GM23248 (cell line): ENCODE results near the gene CRTC3. TPM values are rescaled to one million over a fixed set of nuclear protein-coding genes. Genes with fewer than 3 reads are reported as not detected.

Experiments used
- DNase-seq: peaks from one replicate; pipeline ENCODE4 v3.0.0-alpha.2; 2015
- H2AFZ ChIP-seq: fragments of 200-600 bp; sonication (generic); 2 replicates; pipeline ENCODE4 v1.6.1; 2016; ENCODE audit warnings: antibody characterized with exemption
- H3F3A ChIP-seq: fragments of 200-600 bp; sonication (generic); 2 replicates; pipeline ENCODE4 v1.6.1; 2016; ENCODE audit warnings: mild to moderate bottlenecking, antibody characterized with exemption, mixed run types; ENCODE audit not compliant: insufficient read depth
- H3K27ac ChIP-seq: fragments of 200-600 bp; sonication (generic); 2 replicates; pipeline ENCODE4 v1.5.1; 2016; ENCODE audit warnings: mild to moderate bottlenecking
- H3K27me3 ChIP-seq: fragments of 200-600 bp; sonication (generic); replicated peaks from 2 replicates; pipeline ENCODE4 v1.6.1; 2016; ENCODE audit warnings: mild to moderate bottlenecking; ENCODE audit not compliant: insufficient read depth
- H3K36me3 ChIP-seq: fragments of 200-600 bp; sonication (generic); 2 replicates; pipeline ENCODE4 v1.6.1; 2016; ENCODE audit warnings: low read depth, mild to moderate bottlenecking
- H3K4me1 ChIP-seq: fragments of 200-600 bp; sonication (generic); 2 replicates; pipeline ENCODE4 v1.6.1; 2016; ENCODE audit warnings: mild to moderate bottlenecking; ENCODE audit not compliant: insufficient read depth
- H3K4me2 ChIP-seq: fragments of 200-600 bp; sonication (generic); one replicate; pipeline ENCODE4 v1.6.1; 2016; ENCODE audit warnings: mild to moderate bottlenecking; ENCODE audit not compliant: unreplicated experiment
- H3K4me3 ChIP-seq: fragments of 200-600 bp; sonication (generic); 2 replicates; pipeline ENCODE4 v1.5.1; 2016; ENCODE audit warnings: mild to moderate bottlenecking
- H3K79me2 ChIP-seq: fragments of 200-600 bp; sonication (generic); 2 replicates; pipeline ENCODE4 v1.6.1; 2016; ENCODE audit warnings: mild to moderate bottlenecking; ENCODE audit not compliant: insufficient read depth
- H3K9ac ChIP-seq: fragments of 200-600 bp; sonication (generic); 2 replicates; pipeline ENCODE4 v1.6.1; 2016; ENCODE audit warnings: mild to moderate bottlenecking
- H3K9me2 ChIP-seq: fragments of 200-600 bp; sonication (generic); 2 replicates; pipeline ENCODE4 v1.6.1; 2016; ENCODE audit warnings: mixed run types, mild to moderate bottlenecking, moderate library complexity; ENCODE audit not compliant: insufficient read depth
- H3K9me3 ChIP-seq: fragments of 200-600 bp; sonication (generic); one replicate; pipeline ENCODE4 v1.6.1; 2017; ENCODE audit warnings: low read depth
- H4K20me1 ChIP-seq: fragments of 200-600 bp; sonication (generic); 2 replicates; pipeline ENCODE4 v1.6.0; 2016; ENCODE audit not compliant: insufficient read depth
- EZH2 ChIP-seq: fragments of 200-600 bp; sonication (generic); IDR thresholded peaks from 2 replicates; pipeline ENCODE4 v1.6.1; 2018; ENCODE audit warnings: antibody characterized with exemption, mild to moderate bottlenecking; ENCODE audit not compliant: insufficient read depth, poor library complexity, severe bottlenecking
- EZH2phosphoT487 ChIP-seq: fragments of 200-600 bp; sonication (generic); IDR thresholded peaks from 2 replicates; pipeline ENCODE4 v1.6.1; 2018; ENCODE audit warnings: antibody characterized with exemption, moderate library complexity, mild to moderate bottlenecking, low read depth; ENCODE audit not compliant: insufficient read depth
- WGBS, 2 experiments: methylation state at CpG; one replicate each; pipeline ENCODE4 v1.1.6; 2015 to 2017; ENCODE audit warnings: low lambda C conversion rate in 2 of 2, low coverage in 1 of 2; ENCODE audit errors: missing lambda C conversion rate in 2 of 2; 5-methylcytosine and 5-hydroxymethylcytosine counted together
- in situ Hi-C: fragments of 300-500 bp; cut with MboI; formaldehyde crosslinking; loops from 2 replicates; pipeline ENCODE4 v1.15.0; 2020
- polyA plus RNA-seq: library from polyadenylated mRNA; unstranded; fragments of >200 nt; fragmentation: Nextera tagmentation; extraction: Ambion mirVana; gene quantifications from 2 replicates; pipeline ENCODE4 v1.2.1, GENCODE V29; 2016
- total RNA-seq: library from RNA; depleted of rRNA; stranded (reverse); fragments of >200 nt; shearing (Covaris generic); gene quantifications from 2 replicates; pipeline ENCODE4 v1.2.3, GENCODE V29; 2014

Gene CRTC3
- total and polyA plus RNA-seq, 2 experiments from 2014 or later = 18.1 to 18.6 TPM

- H4K20me1 ChIP-seq = peaks cover 2% of the 10 kb centered on the region; the same call in 1 of the 2 replicates
Measured at GRCh38 chr15:90531147-90531546, 1.4 kb downstream of the CRTC3 start.

GRCh38 chr15:90535254-90535653 lies 5.5 kb downstream of the CRTC3 start:
- Histone ChIP-seq H3K27ac (no peak overlapping the region), H3K4me3 (no peak overlapping the region), H4K20me1 (peaks cover 7% of the 10 kb centered on the region; the same call in 1 of the 2 replicates), H3K27me3 (no peaks in the 10 kb centered on the region), H3K9me3 (no peaks in the 10 kb centered on the region), H3K4me1 (peaks cover 21% of the 10 kb centered on the region), H3K79me2 (peaks cover 100% of the 10 kb centered on the region), H3K36me3 (no peaks in the 10 kb centered on the region), H3K9me2 (no peaks in the 10 kb centered on the region), H3F3A (no peaks in the 10 kb centered on the region), H2AFZ (no peak overlapping the region), H3K4me2 (no peak overlapping the region), H3K9ac (no peak overlapping the region)
- in situ Hi-C loops = no loop called here
- no peak for DNase-seq
- 76 to 81% methylated on average over 5 of the region's 5 CpGs for WGBS, 2 experiments
- no peak for TF ChIP-seq EZH2phosphoT487
- no peak for TF ChIP-seq EZH2

More at GRCh38 chr15:90531147-90531546, 1.4 kb downstream of the CRTC3 start:
- Histone ChIP-seq H3K9me3 (no peaks in the 10 kb centered on the region), H3K9ac (peak overlapping the region; percentile 92), H3K36me3 (no peaks in the 10 kb centered on the region), H3K4me3 (peak overlapping the region; percentile 99), H3K27me3 (no peaks in the 10 kb centered on the region), H3F3A (no peaks in the 10 kb centered on the region), H3K79me2 (peaks cover 60% of the 10 kb centered on the region), H3K9me2 (no peaks in the 10 kb centered on the region), H3K4me2 (peak overlapping the region; percentile 89), H3K4me1 (peaks cover 13% of the 10 kb centered on the region), H2AFZ (no peak overlapping the region), H3K27ac (no peak overlapping the region)
- in situ Hi-C loops = no loop called here
- no peak for TF ChIP-seq EZH2
- no peak for TF ChIP-seq EZH2phosphoT487
- WGBS, 2 experiments = 4% methylated on average over 4 of the region's 4 CpGs
- DNase-seq = peak; percentile 36

- no peak overlapping the region for H2AFZ ChIP-seq
- no peaks in the 10 kb centered on the region for H3K9me3 ChIP-seq
- H3K4me2 ChIP-seq = no peak overlapping the region
- H4K20me1 ChIP-seq = peaks cover 7% of the 10 kb centered on the region; the same call in 1 of the 2 replicates
- 70 to 75% methylated on average over 10 of the region's 10 CpGs for WGBS, 2 experiments
- TF ChIP-seq EZH2 = no peak
- TF ChIP-seq EZH2phosphoT487 = no peak
- no peak overlapping the region for H3K9ac ChIP-seq
- peaks cover 10% of the 10 kb centered on the region; the same call in 1 of the 2 replicates for H3K4me1 ChIP-seq
- H3F3A ChIP-seq = 0 out of 2 replicates have a peak, but pooled peaks cover 7% of the 10 kb centered on the region
- no peak for DNase-seq
- H3K4me3 ChIP-seq = no peak overlapping the region
- H3K27me3 ChIP-seq = no peaks in the 10 kb centered on the region
- no peaks in the 10 kb centered on the region for H3K9me2 ChIP-seq
- peaks cover 99% of the 10 kb centered on the region for H3K79me2 ChIP-seq
- no peak overlapping the region for H3K27ac ChIP-seq
- in situ Hi-C loops = no loop called here
- no peaks in the 10 kb centered on the region for H3K36me3 ChIP-seq
Measured at GRCh38 chr15:90539789-90540188, 10.1 kb downstream of the CRTC3 start.

GRCh38 chr15:90540768-90541167 lies 11.0 kb downstream of the CRTC3 start:
- H3K27ac ChIP-seq = no peak overlapping the region
- no peak overlapping the region for H3K4me2 ChIP-seq
- TF ChIP-seq EZH2 = no peak
- no peak for TF ChIP-seq EZH2phosphoT487
- no peaks in the 10 kb centered on the region for H3K9me2 ChIP-seq
- H3K79me2 ChIP-seq = peaks cover 99% of the 10 kb centered on the region
- H3K9me3 ChIP-seq = no peaks in the 10 kb centered on the region
- H3K9ac ChIP-seq = no peak overlapping the region
- in situ Hi-C loops = no loop called here
- H2AFZ ChIP-seq = no peak overlapping the region
- H3F3A ChIP-seq = 0 out of 2 replicates have a peak, but pooled peaks cover 9% of the 10 kb centered on the region
- H3K4me1 ChIP-seq = peaks cover 10% of the 10 kb centered on the region; the same call in 1 of the 2 replicates
- DNase-seq = no peak
- no peak overlapping the region for H3K4me3 ChIP-seq
- H3K27me3 ChIP-seq = no peaks in the 10 kb centered on the region
- WGBS, 2 experiments = 36 to 38% methylated on average over 3 of the region's 3 CpGs
- H4K20me1 ChIP-seq = peaks cover 7% of the 10 kb centered on the region; the same call in 1 of the 2 replicates
- no peaks in the 10 kb centered on the region for H3K36me3 ChIP-seq
